KOPT-K1 (cell line): ENCODE data around the gene ADGRE2.
"Not testable (repeated sequence)": the region's sequence is repeated elsewhere in the genome, so short reads cannot be mapped to it uniquely, and the experiment has no call there.

Source experiments
- H3K27ac ChIP-seq: fragments of 200-600 bp; sonication (generic); 2 replicates; pipeline ENCODE4 v1.5.1; 2016; ENCODE audit warnings: antibody characterized with exemption, mild to moderate bottlenecking, low read depth, low read length; ENCODE audit not compliant: poor library complexity, severe bottlenecking
- H3K36me3 ChIP-seq: fragments of 200-600 bp; sonication (generic); 2 replicates; pipeline ENCODE4 v1.5.1; 2017; ENCODE audit warnings: antibody characterized with exemption, mild to moderate bottlenecking, low read length, moderate library complexity; ENCODE audit not compliant: insufficient read depth
- H3K9me3 ChIP-seq: fragments of 200-600 bp; sonication (generic); 2 replicates; pipeline ENCODE4 v1.5.1; 2017; ENCODE audit warnings: antibody characterized with exemption, low read length, mild to moderate bottlenecking; ENCODE audit not compliant: insufficient read depth, poor library complexity, severe bottlenecking

ADGRE2 gene

GRCh38 chr19:14784730-14785101, 6.4 kb upstream of the ADGRE2 start:
- not testable (repeated sequence) for H3K9me3 ChIP-seq, H3K27ac ChIP-seq, H3K36me3 ChIP-seq

GRCh38 chr19:14783410-14783998, 5.1 kb upstream of the ADGRE2 start:
- not testable (repeated sequence) for H3K27ac ChIP-seq, H3K9me3 ChIP-seq, H3K36me3 ChIP-seq

- H3K27ac ChIP-seq: no peak overlapping the region
- no peaks in the 10 kb centered on the region for H3K36me3 ChIP-seq
- H3K9me3 ChIP-seq: no peaks in the 10 kb centered on the region
Measured at GRCh38 chr19:14782626-14783409, 4.5 kb upstream of the ADGRE2 start.

- not testable (repeated sequence) for H3K9me3 ChIP-seq, H3K36me3 ChIP-seq, H3K27ac ChIP-seq
Measured at GRCh38 chr19:14781713-14782536, 3.6 kb upstream of the ADGRE2 start.

- H3K27ac ChIP-seq, H3K9me3 ChIP-seq, H3K36me3 ChIP-seq: not testable (repeated sequence)
Measured at GRCh38 chr19:14780622-14781225, 2.4 kb upstream of the ADGRE2 start.

- Histone ChIP-seq H3K36me3 (no peaks in the 10 kb centered on the region), H3K9me3 (no peaks in the 10 kb centered on the region), H3K27ac (no peak overlapping the region)
Measured at GRCh38 chr19:14779151-14779550, 791 bp upstream of the ADGRE2 start.

- not testable (repeated sequence) for H3K27ac ChIP-seq, H3K36me3 ChIP-seq, H3K9me3 ChIP-seq
Measured at GRCh38 chr19:14777645-14778044, 715 bp downstream of the ADGRE2 start.

GRCh38 chr19:14775869-14776586, 2.3 kb downstream of the ADGRE2 start:
- Histone ChIP-seq H3K9me3 (no peaks in the 10 kb centered on the region), H3K36me3 (no peaks in the 10 kb centered on the region), H3K27ac (no peak overlapping the region)

- H3K27ac ChIP-seq, H3K9me3 ChIP-seq, H3K36me3 ChIP-seq: not testable (repeated sequence)
Measured at GRCh38 chr19:14775326-14775725, 3.0 kb downstream of the ADGRE2 start.

GRCh38 chr19:14774373-14774772, 4.0 kb downstream of the ADGRE2 start:
- H3K9me3 ChIP-seq: no peaks in the 10 kb centered on the region
- H3K36me3 ChIP-seq: no peaks in the 10 kb centered on the region
- H3K27ac ChIP-seq: no peak overlapping the region

GRCh38 chr19:14773722-14774121, 4.6 kb downstream of the ADGRE2 start:
- not testable (repeated sequence) for H3K9me3 ChIP-seq, H3K36me3 ChIP-seq, H3K27ac ChIP-seq

GRCh38 chr19:14772995-14773394, 5.4 kb downstream of the ADGRE2 start:
- Histone ChIP-seq H3K9me3 (no peaks in the 10 kb centered on the region), H3K36me3 (no peaks in the 10 kb centered on the region), H3K27ac (no peak overlapping the region)

GRCh38 chr19:14772467-14772866, 5.9 kb downstream of the ADGRE2 start:
- Histone ChIP-seq H3K27ac (no peak overlapping the region), H3K36me3 (no peaks in the 10 kb centered on the region), H3K9me3 (no peaks in the 10 kb centered on the region)

- no peaks in the 10 kb centered on the region for H3K36me3 ChIP-seq
- no peaks in the 10 kb centered on the region for H3K9me3 ChIP-seq
- H3K27ac ChIP-seq: no peak overlapping the region
Measured at GRCh38 chr19:14770944-14771839, 7.2 kb downstream of the ADGRE2 start.
